IMR-90 (cell line): Measurements from ENCODE around the gene ACACA. TPM values are rescaled to one million over a fixed set of nuclear protein-coding genes. Genes with fewer than 3 reads are reported as not detected.

Experiments
- ATAC-seq: fragments of 200-7000 bp; cut with Tn5 transposase; 2 replicates; pipeline ENCODE4 v1.9.1; 2020; ENCODE audit warnings: low read depth, mild to moderate bottlenecking, moderate library complexity
- BruUV-seq: library from RNA; stranded (reverse); fragments of 400-500 nt; replicated peaks from 2 replicates; lab custom pipeline; 2021; lab: Mats Ljungman, UMichigan
- CTCF ChIA-PET: fragments of 300-600 bp; formaldehyde crosslinking; extraction: SDS; loops from one replicate; lab custom pipeline; 2021; ENCODE audit warnings: antibody characterized with exemption; lab: Yijun Ruan, JAX
- POLR2A ChIA-PET: fragments of 300-600 bp; sonication (Branson Sonifier 250); formaldehyde crosslinking; loops from one replicate; lab custom pipeline; 2022; ENCODE audit warnings: antibody characterized with exemption; ENCODE audit not compliant: unreplicated experiment; lab: Charles Lee
- DNase-seq: peaks from one replicate; pipeline ENCODE4 v3.0.0; 2013
- H2AFZ ChIP-seq: replicated peaks from 2 replicates; pipeline ENCODE3; 2013; ENCODE audit warnings: low read length, mild to moderate bottlenecking; ENCODE audit not compliant: poor library complexity
- H2AK5ac ChIP-seq: 2 replicates; pipeline ENCODE4 v1.6.1; 2013; ENCODE audit warnings: low read depth, low read length, inconsistent platforms
- H2AK9ac ChIP-seq: replicated peaks from 2 replicates; pipeline ENCODE3; 2013; ENCODE audit warnings: mild to moderate bottlenecking, low read depth, low read length, moderate library complexity; ENCODE audit not compliant: poor library complexity
- H2BK120ac ChIP-seq: 2 replicates; pipeline ENCODE4 v1.6.1; 2013; ENCODE audit warnings: low read depth, low read length, inconsistent platforms
- H2BK15ac ChIP-seq: 3 replicates; pipeline ENCODE4 v1.6.1; 2013; ENCODE audit warnings: low read depth, low read length, inconsistent platforms
- H2BK20ac ChIP-seq: 2 replicates; pipeline ENCODE4 v1.6.1; 2013; ENCODE audit warnings: low read depth, mild to moderate bottlenecking, inconsistent platforms, low read length, moderate library complexity
- H2BK5ac ChIP-seq: 2 replicates; pipeline ENCODE4 v1.6.1; 2013; ENCODE audit warnings: mild to moderate bottlenecking, low read depth, low read length, inconsistent platforms; ENCODE audit not compliant: poor library complexity, severe bottlenecking
- H3K14ac ChIP-seq: replicated peaks from 2 replicates; pipeline ENCODE4 v1.6.1; 2013; ENCODE audit warnings: low read depth, low read length, inconsistent platforms
- H3K18ac ChIP-seq: 2 replicates; pipeline ENCODE4 v1.6.1; 2013; ENCODE audit warnings: low read depth, low read length, control low read depth
- H3K23ac ChIP-seq: 2 replicates; pipeline ENCODE4 v1.6.1; 2013; ENCODE audit warnings: low read depth, low read length, inconsistent platforms
- H3K27ac ChIP-seq: 2 replicates; pipeline ENCODE4 v1.5.1; 2013; ENCODE audit warnings: mild to moderate bottlenecking, control low read depth, low read length; ENCODE audit not compliant: insufficient read depth
- H3K27me3 ChIP-seq: 2 replicates; pipeline ENCODE4 v1.6.1; 2013; ENCODE audit warnings: low read length; ENCODE audit not compliant: control insufficient read depth, insufficient read depth
- H3K36me3 ChIP-seq: 2 replicates; pipeline ENCODE4 v1.6.1; 2013; ENCODE audit warnings: low read length, mixed read lengths; ENCODE audit not compliant: control insufficient read depth, insufficient read depth
- H3K4ac ChIP-seq: 2 replicates; pipeline ENCODE4 v1.6.1; 2013; ENCODE audit warnings: low read depth, low read length, inconsistent platforms
- H3K4me1 ChIP-seq: 2 replicates; pipeline ENCODE4 v1.6.1; 2013; ENCODE audit warnings: low read length, mixed read lengths; ENCODE audit not compliant: control insufficient read depth, insufficient read depth
- H3K4me2 ChIP-seq: 2 replicates; pipeline ENCODE4 v1.6.1; 2013; ENCODE audit warnings: low read depth, mild to moderate bottlenecking, control low read depth, low read length, moderate library complexity
- H3K4me3 ChIP-seq: 2 replicates; pipeline ENCODE4 v1.5.1; 2013; ENCODE audit warnings: low read depth, mild to moderate bottlenecking, control low read depth, low read length, moderate library complexity; ENCODE audit not compliant: insufficient read depth
- H3K56ac ChIP-seq: 2 replicates; pipeline ENCODE4 v1.6.1; 2013; ENCODE audit warnings: low read length, inconsistent platforms; ENCODE audit not compliant: insufficient read depth; ENCODE audit errors: extremely low read depth
- H3K79me1 ChIP-seq, 2 experiments: 2 replicates each; pipeline ENCODE4 v1.6.1; 2013; ENCODE audit warnings: low read length in 2 of 2, inconsistent platforms in 1 of 2, low read depth in 1 of 2
- H3K9ac ChIP-seq: 2 replicates; pipeline ENCODE4 v1.6.1; 2013; ENCODE audit warnings: low read depth, low read length, control low read depth
- H3K9me1 ChIP-seq: 2 replicates; pipeline ENCODE4 v1.6.1; 2013; ENCODE audit warnings: low read length, inconsistent platforms; ENCODE audit not compliant: insufficient read depth
- H3K9me3 ChIP-seq: 2 replicates; pipeline ENCODE4 v1.6.1; 2013; ENCODE audit warnings: low read length; ENCODE audit not compliant: control insufficient read depth, insufficient read depth
- H4K20me1 ChIP-seq: 2 replicates; pipeline ENCODE4 v1.6.1; 2013; ENCODE audit warnings: low read length, inconsistent platforms; ENCODE audit not compliant: insufficient read depth
- H4K5ac ChIP-seq: 2 replicates; pipeline ENCODE4 v1.6.1; 2013; ENCODE audit warnings: mild to moderate bottlenecking, low read depth, low read length, control low read depth
- H4K8ac ChIP-seq, 2 experiments: 2 replicates each; pipeline ENCODE4 v1.6.1; 2013; ENCODE audit warnings: low read depth in 2 of 2, low read length in 2 of 2, control low read depth in 1 of 2, inconsistent platforms in 1 of 2
- H4K91ac ChIP-seq: 2 replicates; pipeline ENCODE4 v1.6.1; 2013; ENCODE audit warnings: low read depth, low read length, inconsistent platforms; ENCODE audit not compliant: insufficient read depth
- BHLHE40 ChIP-seq: fragments of 150-350 bp; IDR thresholded peaks from 2 replicates; pipeline ENCODE4 v1.6.1; 2016; ENCODE audit warnings: mild to moderate bottlenecking, low read depth, low read length
- CEBPB ChIP-seq: IDR thresholded peaks from 2 replicates; pipeline ENCODE4 v1.6.1; 2012; ENCODE audit warnings: low read depth, low read length, improper control_type of control experiment
- CHD1 ChIP-seq: IDR thresholded peaks from 2 replicates; pipeline ENCODE4 v1.6.1; 2012; ENCODE audit warnings: low read depth, low read length, improper control_type of control experiment
- CTCF ChIP-seq: conservative IDR thresholded peaks from 2 replicates; pipeline ENCODE4 v1.5.1; 2012; ENCODE audit warnings: mild to moderate bottlenecking, low read depth, low read length, improper control_type of control experiment
- ELK1 ChIP-seq: fragments of 150-350 bp; IDR thresholded peaks from 2 replicates; pipeline ENCODE4 v1.6.1; 2016; ENCODE audit warnings: low read depth, mild to moderate bottlenecking, low read length, moderate library complexity, borderline replicate concordance
- MAFK ChIP-seq: IDR thresholded peaks from 2 replicates; pipeline ENCODE4 v1.6.1; 2012; ENCODE audit warnings: low read depth, low read length, improper control_type of control experiment
- MAZ ChIP-seq: IDR thresholded peaks from 2 replicates; pipeline ENCODE4 v1.6.1; 2012; ENCODE audit warnings: low read depth, mild to moderate bottlenecking, low read length, improper control_type of control experiment, moderate library complexity, borderline replicate concordance
- MXI1 ChIP-seq: IDR thresholded peaks from 2 replicates; pipeline ENCODE4 v1.6.1; 2012; ENCODE audit warnings: low read depth, mild to moderate bottlenecking, low read length, moderate library complexity, borderline replicate concordance
- NFE2L2 ChIP-seq: fragments of 150-350 bp; IDR thresholded peaks from 2 replicates; pipeline ENCODE4 v1.6.1; 2016; ENCODE audit warnings: low read depth, mild to moderate bottlenecking, low read length
- POLR2A ChIP-seq: IDR thresholded peaks from 2 replicates; pipeline ENCODE4 v1.6.1; 2012; ENCODE audit warnings: mild to moderate bottlenecking, low read depth, low read length
- RAD21 ChIP-seq: IDR thresholded peaks from 2 replicates; pipeline ENCODE4 v1.6.1; 2012; ENCODE audit warnings: low read length, improper control_type of control experiment
- RCOR1 ChIP-seq: IDR thresholded peaks from 2 replicates; pipeline ENCODE4 v1.6.1; 2012; ENCODE audit warnings: mild to moderate bottlenecking, low read length, improper control_type of control experiment; ENCODE audit not compliant: insufficient replicate concordance
- RFX5 ChIP-seq: IDR thresholded peaks from 2 replicates; pipeline ENCODE4 v1.8.0; 2012; ENCODE audit warnings: low read depth, mild to moderate bottlenecking, low read length, moderate library complexity
- SMC3 ChIP-seq: fragments of 150-350 bp; IDR thresholded peaks from 2 replicates; pipeline ENCODE4 v1.6.1; 2016; ENCODE audit warnings: low read depth, mild to moderate bottlenecking, antibody characterized with exemption, low read length, moderate library complexity
- USF2 ChIP-seq: fragments of 150-350 bp; IDR thresholded peaks from 2 replicates; pipeline ENCODE4 v1.6.1; 2017; ENCODE audit warnings: mild to moderate bottlenecking, antibody characterized with exemption, low read length, low read depth
- WGBS, 2 experiments: methylation state at CpG; one replicate each; pipeline versions ENCODE4 v1.1.5 to v1.1.7; 2013; ENCODE audit warnings: missing lambda C conversion rate in 2 of 2; ENCODE audit not compliant: insufficient read length in 1 of 2; ENCODE audit errors: extremely low coverage in 2 of 2; 5-methylcytosine and 5-hydroxymethylcytosine counted together
- dilution Hi-C: fragments of 300-500 bp; cut with HindIII; formaldehyde crosslinking; loops from one replicate; pipeline ENCODE4 v1.14.3; 2018; ENCODE audit warnings: low sequenced_read_pairs; ENCODE audit not compliant: unreplicated experiment
- in situ Hi-C: fragments of 300-500 bp; cut with MboI; formaldehyde crosslinking; loops from 3 replicates; pipeline ENCODE4 v1.14.3; 2019; ENCODE audit warnings: low sequenced_read_pairs, inconsistent platforms, mixed read lengths
- intact Hi-C: fragments of 100-400 bp; cut with micrococcal nuclease; formaldehyde crosslinking; loops from 2 replicates; pipeline ENCODE4 v1.10.0; 2022
- polyA plus RNA-seq, 3 experiments: library from polyadenylated mRNA; depleted of rRNA; stranded (reverse); fragments of >200 nt; gene quantifications; 2 replicates each; pipeline ENCODE4 v1.2.3, GENCODE V29; 2012; ENCODE audit warnings: low replicate concordance in 1 of 3
- total RNA-seq: library from RNA; depleted of rRNA; stranded (reverse); fragments of >200 nt; gene quantifications from 2 replicates; pipeline ENCODE4 v1.2.3, GENCODE V29; 2012

Gene ACACA
- total and polyA plus RNA-seq, 2 of the 4 experiments (the other 2 are of a cell fraction): 21.3 to 39.1 TPM

- H4K20me1 ChIP-seq: no peaks in the 10 kb centered on the region
- no peaks in the 10 kb centered on the region; the same call in 1 of the 2 replicates for H3K4me1 ChIP-seq
- in situ Hi-C loops: no loop called here
- dilution Hi-C loops: no loop called here
- DNase-seq (no peak), ATAC-seq (no peak)
- H3K27me3 ChIP-seq: no peaks in the 10 kb centered on the region
- POLR2A ChIA-PET: interaction anchor here (0.6 kb wide), 1 partner anchor 20 kb away, joined by 6 read pairs; no protein-coding TSS in a partner anchor
- no TSS peak for BruUV-seq
- H2BK120ac ChIP-seq: no peak overlapping the region
- H3K23ac ChIP-seq: no peak overlapping the region
- H3K56ac ChIP-seq: no peak overlapping the region
- no peak overlapping the region for H2BK5ac ChIP-seq
- H3K27ac ChIP-seq: no peak overlapping the region
- no peaks in the 10 kb centered on the region for H3K9me3 ChIP-seq
- H3K79me1 ChIP-seq: 0 out of 4 replicates have a peak, but pooled peaks cover 0 to 4% of the 10 kb centered on the region in 2 experiments
- H3K4ac ChIP-seq: no peak overlapping the region
- H3K4me2 ChIP-seq: no peak overlapping the region
- H3K9ac ChIP-seq: no peak overlapping the region
- no CpG with 5 or more reads among the region's 2 CpGs for WGBS, 2 experiments
- no peaks in the 10 kb centered on the region for H3K9me1 ChIP-seq
- H4K5ac ChIP-seq: no peak overlapping the region
- no peak overlapping the region for H4K91ac ChIP-seq
- no peak overlapping the region for H3K18ac ChIP-seq
- H2AK5ac ChIP-seq: no peak overlapping the region
- H3K14ac ChIP-seq: no peak overlapping the region
- intact Hi-C loops: no loop called here
- no peak overlapping the region for H2AFZ ChIP-seq
- no peak overlapping the region for H3K4me3 ChIP-seq
- H2BK15ac ChIP-seq: no peak overlapping the region
- TF ChIP-seq USF2 (no peak), MAFK (no peak), BHLHE40 (no peak), RAD21 (no peak), CTCF (no peak), MXI1 (no peak), CEBPB (no peak), ELK1 (no peak), SMC3 (no peak), MAZ (no peak), POLR2A (no peak), RFX5 (no peak), CHD1 (no peak), RCOR1 (no peak), NFE2L2 (no peak)
- H3K36me3 ChIP-seq: 0 out of 2 replicates have a peak, but pooled peaks cover 3% of the 10 kb centered on the region
- H2BK20ac ChIP-seq: no peak overlapping the region
- H2AK9ac ChIP-seq: no peak overlapping the region
- no peak overlapping the region for H4K8ac ChIP-seq
- CTCF ChIA-PET: interaction anchor here (0.6 to 2.1 kb wide), 6 partner anchors 8 to 216 kb away, joined by 3 to 7 read pairs (median 4); no protein-coding TSS in a partner anchor
Observed at GRCh38 chr17:37218849-37219248, 187.8 kb downstream of the ACACA start.
